NOMO-1 treated with DMSO at 0.1 percent for 48 hours (cell line): ENCODE data around the gene HUWE1.

ENCODE experiments used
- DNase-seq: peaks from one replicate; lab custom pipeline; 2025; ENCODE audit not compliant: unreplicated experiment; lab: John Stamatoyannopoulos, UW

The HUWE1 gene

GRCh38 chrX:53694642-53695041 is 8.1 kb upstream of the HUWE1 start:
- no peak for DNase-seq

GRCh38 chrX:53688300-53688699 is 1.8 kb upstream of the HUWE1 start:
- no peak for DNase-seq

- no peak for DNase-seq
Observed at GRCh38 chrX:53685711-53686110, 808 bp downstream of the HUWE1 start.

GRCh38 chrX:53684415-53685192 is 1.9 kb downstream of the HUWE1 start:
- DNase-seq: no peak

- DNase-seq: peak; percentile 96
Observed at GRCh38 chrX:53683556-53684414, 2.7 kb downstream of the HUWE1 start.

- DNase-seq: peak; percentile 29
Observed at GRCh38 chrX:53682885-53683555, 3.5 kb downstream of the HUWE1 start.

- no peak for DNase-seq
Observed at GRCh38 chrX:53681661-53682060, 4.9 kb downstream of the HUWE1 start.

GRCh38 chrX:53678667-53679066 is 7.9 kb downstream of the HUWE1 start:
- no peak for DNase-seq

- DNase-seq: no peak
Observed at GRCh38 chrX:53677286-53677685, 9.2 kb downstream of the HUWE1 start.

- DNase-seq: no peak
Observed at GRCh38 chrX:53674581-53674980, 11.9 kb downstream of the HUWE1 start.

GRCh38 chrX:53669258-53669657 is 17.3 kb downstream of the HUWE1 start:
- no peak for DNase-seq

- DNase-seq: no peak
Observed at GRCh38 chrX:53666171-53666570, 20.3 kb downstream of the HUWE1 start.

- DNase-seq: no peak
Observed at GRCh38 chrX:53660004-53660403, 26.5 kb downstream of the HUWE1 start.

- DNase-seq: no peak
Observed at GRCh38 chrX:53659039-53659438, 27.5 kb downstream of the HUWE1 start.

GRCh38 chrX:53656845-53657244 is 29.7 kb downstream of the HUWE1 start:
- DNase-seq: no peak

- DNase-seq: no peak
Observed at GRCh38 chrX:53654376-53654775, 32.1 kb downstream of the HUWE1 start.

GRCh38 chrX:53644751-53645150 is 41.8 kb downstream of the HUWE1 start:
- no peak for DNase-seq

GRCh38 chrX:53642337-53642736 is 44.2 kb downstream of the HUWE1 start:
- no peak for DNase-seq

GRCh38 chrX:53639257-53639656 is 47.3 kb downstream of the HUWE1 start:
- DNase-seq: no peak

- DNase-seq: no peak
Observed at GRCh38 chrX:53637479-53637878, 49.0 kb downstream of the HUWE1 start.

GRCh38 chrX:53631156-53631555 is 55.4 kb downstream of the HUWE1 start:
- DNase-seq: no peak

- no peak for DNase-seq
Observed at GRCh38 chrX:53630261-53630660, 56.3 kb downstream of the HUWE1 start.
